GM19043 (cell line): ENCODE data around the gene FHIP1B.

Experiments
- ATAC-seq: cut with Tn5 transposase; IDR thresholded peaks from one replicate; pipeline ENCODE4 v1.9.1; 2021; ENCODE audit warnings: low read depth; ENCODE audit not compliant: unreplicated experiment

The FHIP1B gene

GRCh38 chr11:6203327-6203726, 31.1 kb downstream of the FHIP1B start:
- peak; percentile 76 for ATAC-seq

GRCh38 chr11:6202041-6202440, 32.4 kb downstream of the FHIP1B start:
- no peak for ATAC-seq

GRCh38 chr11:6201481-6201880, 33.0 kb downstream of the FHIP1B start:
- ATAC-seq = no peak

- ATAC-seq = no peak
These were observed 33.5 kb downstream of the FHIP1B start for GRCh38 chr11:6200975-6201374.

- ATAC-seq = no peak
These were observed 35.1 kb downstream of the FHIP1B start, which contains the start of gene OR52W1 for GRCh38 chr11:6199174-6199810. OR52W1 (plus strand) TSS chr11:6199224; CDS start chr11:6199224, 0 bp downstream.

- ATAC-seq = no peak
These were observed 36.8 kb downstream of the FHIP1B start for GRCh38 chr11:6197466-6198200.

- ATAC-seq = no peak
These were observed 38.0 kb downstream of the FHIP1B start for GRCh38 chr11:6196396-6196795.

GRCh38 chr11:6194065-6194581, 40.3 kb downstream of the FHIP1B start:
- no peak for ATAC-seq

GRCh38 chr11:6191742-6192141, 42.7 kb downstream of the FHIP1B start:
- ATAC-seq = no peak

- ATAC-seq = no peak
These were observed 59.0 kb downstream of the FHIP1B start for GRCh38 chr11:6175440-6175839.

- no peak for ATAC-seq
These were observed 64.2 kb downstream of the FHIP1B start, which contains the start of gene OR52B2 for GRCh38 chr11:6170226-6170625. OR52B2 (minus strand) TSS chr11:6170326; CDS start chr11:6170326, 0 bp downstream.
